Neural cell (in vitro differentiated cells): Measurements from ENCODE around the gene ACR.
"Not testable (repeated sequence)": the region's sequence is repeated elsewhere in the genome, so short reads cannot be mapped to it uniquely, and the experiment has no call there.

Experiments
- CTCF ChIP-seq: fragments of 450-650 bp; IDR thresholded peaks from 2 replicates; pipeline ENCODE4 v1.5.1; 2014; ENCODE audit warnings: antibody characterized with exemption, mild to moderate bottlenecking, moderate library complexity; ENCODE audit not compliant: poor library complexity, severe bottlenecking
- EP300 ChIP-seq: fragments of 450-650 bp; conservative IDR thresholded peaks from 2 replicates; pipeline ENCODE4 v1.6.1; 2014; ENCODE audit warnings: antibody characterized with exemption, mild to moderate bottlenecking, moderate library complexity; ENCODE audit not compliant: poor library complexity, severe bottlenecking
- EZH2 ChIP-seq: fragments of 200-600, 300-800 bp; shearing (Covaris generic), sonication (generic); IDR thresholded peaks from 2 replicates; pipeline ENCODE4 v1.6.1; 2014; ENCODE audit warnings: antibody characterized with exemption, low read length, borderline replicate concordance, mild to moderate bottlenecking; ENCODE audit not compliant: insufficient read depth, poor library complexity, severe bottlenecking
- MXI1 ChIP-seq: fragments of 450-650 bp; conservative IDR thresholded peaks from 2 replicates; pipeline ENCODE4 v1.6.1; 2014; ENCODE audit warnings: antibody characterized with exemption, mild to moderate bottlenecking; ENCODE audit not compliant: poor library complexity, severe bottlenecking
- RAD21 ChIP-seq: fragments of 450-650 bp; conservative IDR thresholded peaks from 2 replicates; pipeline ENCODE4 v1.6.1; 2014; ENCODE audit warnings: antibody characterized with exemption, mild to moderate bottlenecking, moderate library complexity

GRCh38 chr22:50756406-50756805, 18.4 kb downstream of the ACR start:
- TF ChIP-seq CTCF, EZH2, EP300, MXI1, RAD21: not testable (repeated sequence)
